GM23248 (cell line): Measurements from ENCODE around the gene SIRT4. TPM values are rescaled to one million over a fixed set of nuclear protein-coding genes. Genes with fewer than 3 reads are reported as not detected.

ENCODE experiments used
- DNase-seq: peaks from one replicate; pipeline ENCODE4 v3.0.0-alpha.2; 2015
- H2AFZ ChIP-seq: fragments of 200-600 bp; sonication (generic); 2 replicates; pipeline ENCODE4 v1.6.1; 2016; ENCODE audit warnings: antibody characterized with exemption
- H3F3A ChIP-seq: fragments of 200-600 bp; sonication (generic); 2 replicates; pipeline ENCODE4 v1.6.1; 2016; ENCODE audit warnings: mild to moderate bottlenecking, antibody characterized with exemption, mixed run types; ENCODE audit not compliant: insufficient read depth
- H3K27ac ChIP-seq: fragments of 200-600 bp; sonication (generic); 2 replicates; pipeline ENCODE4 v1.5.1; 2016; ENCODE audit warnings: mild to moderate bottlenecking
- H3K27me3 ChIP-seq: fragments of 200-600 bp; sonication (generic); replicated peaks from 2 replicates; pipeline ENCODE4 v1.6.1; 2016; ENCODE audit warnings: mild to moderate bottlenecking; ENCODE audit not compliant: insufficient read depth
- H3K36me3 ChIP-seq: fragments of 200-600 bp; sonication (generic); 2 replicates; pipeline ENCODE4 v1.6.1; 2016; ENCODE audit warnings: low read depth, mild to moderate bottlenecking
- H3K4me1 ChIP-seq: fragments of 200-600 bp; sonication (generic); 2 replicates; pipeline ENCODE4 v1.6.1; 2016; ENCODE audit warnings: mild to moderate bottlenecking; ENCODE audit not compliant: insufficient read depth
- H3K4me2 ChIP-seq: fragments of 200-600 bp; sonication (generic); one replicate; pipeline ENCODE4 v1.6.1; 2016; ENCODE audit warnings: mild to moderate bottlenecking; ENCODE audit not compliant: unreplicated experiment
- H3K4me3 ChIP-seq: fragments of 200-600 bp; sonication (generic); 2 replicates; pipeline ENCODE4 v1.5.1; 2016; ENCODE audit warnings: mild to moderate bottlenecking
- H3K79me2 ChIP-seq: fragments of 200-600 bp; sonication (generic); 2 replicates; pipeline ENCODE4 v1.6.1; 2016; ENCODE audit warnings: mild to moderate bottlenecking; ENCODE audit not compliant: insufficient read depth
- H3K9ac ChIP-seq: fragments of 200-600 bp; sonication (generic); 2 replicates; pipeline ENCODE4 v1.6.1; 2016; ENCODE audit warnings: mild to moderate bottlenecking
- H3K9me2 ChIP-seq: fragments of 200-600 bp; sonication (generic); 2 replicates; pipeline ENCODE4 v1.6.1; 2016; ENCODE audit warnings: mixed run types, mild to moderate bottlenecking, moderate library complexity; ENCODE audit not compliant: insufficient read depth
- H3K9me3 ChIP-seq: fragments of 200-600 bp; sonication (generic); one replicate; pipeline ENCODE4 v1.6.1; 2017; ENCODE audit warnings: low read depth
- H4K20me1 ChIP-seq: fragments of 200-600 bp; sonication (generic); 2 replicates; pipeline ENCODE4 v1.6.0; 2016; ENCODE audit not compliant: insufficient read depth
- EZH2 ChIP-seq: fragments of 200-600 bp; sonication (generic); IDR thresholded peaks from 2 replicates; pipeline ENCODE4 v1.6.1; 2018; ENCODE audit warnings: antibody characterized with exemption, mild to moderate bottlenecking; ENCODE audit not compliant: insufficient read depth, poor library complexity, severe bottlenecking
- EZH2phosphoT487 ChIP-seq: fragments of 200-600 bp; sonication (generic); IDR thresholded peaks from 2 replicates; pipeline ENCODE4 v1.6.1; 2018; ENCODE audit warnings: antibody characterized with exemption, moderate library complexity, mild to moderate bottlenecking, low read depth; ENCODE audit not compliant: insufficient read depth
- WGBS, 2 experiments: methylation state at CpG; one replicate each; pipeline ENCODE4 v1.1.6; 2015 to 2017; ENCODE audit warnings: low lambda C conversion rate in 2 of 2, low coverage in 1 of 2; ENCODE audit errors: missing lambda C conversion rate in 2 of 2; 5-methylcytosine and 5-hydroxymethylcytosine counted together
- in situ Hi-C: fragments of 300-500 bp; cut with MboI; formaldehyde crosslinking; loops from 2 replicates; pipeline ENCODE4 v1.15.0; 2020
- polyA plus RNA-seq: library from polyadenylated mRNA; unstranded; fragments of >200 nt; fragmentation: Nextera tagmentation; extraction: Ambion mirVana; gene quantifications from 2 replicates; pipeline ENCODE4 v1.2.1, GENCODE V29; 2016
- total RNA-seq: library from RNA; depleted of rRNA; stranded (reverse); fragments of >200 nt; shearing (Covaris generic); gene quantifications from 2 replicates; pipeline ENCODE4 v1.2.3, GENCODE V29; 2014

Gene SIRT4
- total and polyA plus RNA-seq, 2 experiments from 2014 or later = 1.4 TPM; not detected in 1

- no peaks in the 10 kb centered on the region for H3K27me3 ChIP-seq
- H3K4me3 ChIP-seq = no peak overlapping the region
- TF ChIP-seq EZH2 (no peak), EZH2phosphoT487 (no peak)
- no peaks in the 10 kb centered on the region for H3K36me3 ChIP-seq
- no peak overlapping the region for H2AFZ ChIP-seq
- DNase-seq = no peak
- H3K4me2 ChIP-seq = no peak overlapping the region
- H3K4me1 ChIP-seq = 0 out of 2 replicates have a peak, but pooled peaks cover 8% of the 10 kb centered on the region
- no peak overlapping the region for H3K27ac ChIP-seq
- H3K9me3 ChIP-seq = no peaks in the 10 kb centered on the region
- peaks cover 27% of the 10 kb centered on the region for H3F3A ChIP-seq
- 72 to 84% methylated on average over 11 to 12 of the region's 12 CpGs for whole genome bisulfite sequencing, 2 experiments
- no peak overlapping the region for H3K9ac ChIP-seq
- in situ Hi-C loops = no loop called here
- no peaks in the 10 kb centered on the region for H3K79me2 ChIP-seq
- H4K20me1 ChIP-seq = no peaks in the 10 kb centered on the region
- no peaks in the 10 kb centered on the region for H3K9me2 ChIP-seq
These were observed 14.6 kb upstream of the SIRT4 start for GRCh38 chr12:120287491-120287890.

- no peak overlapping the region for H2AFZ ChIP-seq
- DNase-seq = peak; percentile 67
- H4K20me1 ChIP-seq = no peaks in the 10 kb centered on the region
- H3K9ac ChIP-seq = peak overlapping the region; percentile 97
- H3K4me3 ChIP-seq = peak overlapping the region; percentile 46
- no peaks in the 10 kb centered on the region for H3K27me3 ChIP-seq
- no peaks in the 10 kb centered on the region for H3K79me2 ChIP-seq
- TF ChIP-seq EZH2phosphoT487 = no peak
- H3K9me3 ChIP-seq = no peaks in the 10 kb centered on the region
- H3F3A ChIP-seq = peaks cover 39% of the 10 kb centered on the region
- 0 out of 2 replicates have a peak, but pooled peaks cover 8% of the 10 kb centered on the region for H3K4me1 ChIP-seq
- in situ Hi-C loops = no loop called here
- no peaks in the 10 kb centered on the region for H3K36me3 ChIP-seq
- peak overlapping the region; percentile 100 for H3K27ac ChIP-seq
- WGBS, 2 experiments = 14 to 20% methylated on average over 22 of the region's 22 CpGs
- H3K4me2 ChIP-seq = peak overlapping the region; percentile 67
- no peaks in the 10 kb centered on the region for H3K9me2 ChIP-seq
These were observed 11.4 kb upstream of the SIRT4 start for GRCh38 chr12:120290609-120291305.

GRCh38 chr12:120292411-120292660 lies 9.8 kb upstream of the SIRT4 start:
- in situ Hi-C loops = no loop called here
- no peak for DNase-seq
- no peaks in the 10 kb centered on the region for H3K27me3 ChIP-seq
- H3K9me3 ChIP-seq = no peaks in the 10 kb centered on the region
- H3K27ac ChIP-seq = peak overlapping the region; percentile 100
- no peaks in the 10 kb centered on the region for H3K36me3 ChIP-seq
- no peaks in the 10 kb centered on the region for H4K20me1 ChIP-seq
- no peaks in the 10 kb centered on the region for H3K79me2 ChIP-seq
- H3K4me1 ChIP-seq = 0 out of 2 replicates have a peak, but pooled peaks cover 8% of the 10 kb centered on the region
- H3K4me2 ChIP-seq = peak overlapping the region; percentile 96
- H2AFZ ChIP-seq = peak overlapping the region; percentile 67
- no peak for TF ChIP-seq EZH2
- no peak for TF ChIP-seq EZH2phosphoT487
- H3F3A ChIP-seq = peaks cover 39% of the 10 kb centered on the region
- WGBS, 2 experiments = 0 to 1% methylated on average over 17 of the region's 17 CpGs
- H3K9me2 ChIP-seq = no peaks in the 10 kb centered on the region
- H3K4me3 ChIP-seq = peak overlapping the region; percentile 69
- peak overlapping the region; percentile 97 for H3K9ac ChIP-seq

- Histone ChIP-seq H3K4me1 (0 out of 2 replicates have a peak, but pooled peaks cover 8% of the 10 kb centered on the region), H3K9me2 (no peaks in the 10 kb centered on the region), H3K27me3 (no peaks in the 10 kb centered on the region), H4K20me1 (no peaks in the 10 kb centered on the region), H3K4me2 (peak within 1 kb of the TSS; percentile 96), H3F3A (peaks cover 39% of the 10 kb centered on the region), H3K36me3 (no peaks in the 10 kb centered on the region), H2AFZ (peak within 1 kb of the TSS; percentile 72), H3K4me3 (peak within 1 kb of the TSS; percentile 69), H3K9me3 (no peaks in the 10 kb centered on the region), H3K27ac (peak within 1 kb of the TSS; percentile 100), H3K79me2 (no peaks in the 10 kb centered on the region), H3K9ac (peak within 1 kb of the TSS; percentile 97)
- in situ Hi-C loops = no loop called here
- 1 to 3% methylated on average over 29 of the region's 29 CpGs for WGBS, 2 experiments
- peak; percentile 93 for DNase-seq
- no peak for TF ChIP-seq EZH2phosphoT487
- no peak for TF ChIP-seq EZH2
These were observed 9.2 kb upstream of the SIRT4 start, which contains the start of gene RNU4-1 for GRCh38 chr12:120292661-120293531. TSS of gene RNU4-1 (minus strand) at chr12:120293237.
